LNCaP clone FGC (cell line): ENCODE results near the gene ZNFX1.
A peak's percentile ranks its signal among the peaks of the same experiment; 100 is the strongest.
"Not testable (repeated sequence)": the region's sequence is repeated elsewhere in the genome, so short reads cannot be mapped to it uniquely, and the experiment has no call there.

ENCODE experiments used
- DNase-seq: peaks from one replicate; pipeline ENCODE4 v3.0.0-alpha.2; 2011; ENCODE audit warnings: low read depth
- H3K4me3 ChIP-seq: 2 replicates; pipeline ENCODE4 v1.5.1; 2011; ENCODE audit warnings: mild to moderate bottlenecking, low read depth, low read length, control low read depth
- CTCF ChIP-seq: IDR thresholded peaks from 2 replicates; pipeline ENCODE4 v1.5.1; 2012; ENCODE audit warnings: mild to moderate bottlenecking; ENCODE audit not compliant: control insufficient read depth, insufficient read depth; ENCODE audit errors: extremely low read depth

ZNFX1 gene

GRCh38 chr20:49214571-49214970 is 63.3 kb downstream of the ZNFX1 start:
- TF ChIP-seq CTCF, result no peak
- no peak overlapping the region for H3K4me3 ChIP-seq
- DNase-seq, result no peak

DNA sequence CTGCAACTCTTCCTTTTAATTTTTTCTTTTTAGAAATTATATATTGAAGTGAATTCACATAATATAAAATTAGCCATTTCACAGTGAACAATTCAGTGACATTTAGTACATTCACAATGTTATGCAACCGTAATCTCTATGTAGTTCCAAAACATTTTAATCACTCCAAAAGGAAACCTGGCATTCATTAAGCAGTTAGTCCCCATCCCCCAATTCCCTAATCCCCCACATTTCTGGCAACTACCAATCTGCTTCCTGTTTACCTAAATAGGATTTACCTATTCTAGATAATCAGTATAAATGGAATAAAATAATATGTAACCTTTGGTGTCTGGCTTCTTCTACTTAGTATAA is 67.1 kb downstream of the ZNFX1 start:
- H3K4me3 ChIP-seq, result no peak overlapping the region
- DNase-seq, result no peak
- TF ChIP-seq CTCF, result no peak

- no peak overlapping the region for H3K4me3 ChIP-seq
- TF ChIP-seq CTCF, result no peak
- peak; percentile 54 for DNase-seq
Measured at GRCh38 chr20:49210101-49210756, 67.6 kb downstream of the ZNFX1 start.

GRCh38 chr20:49207076-49207475 is 70.8 kb downstream of the ZNFX1 start:
- no peak for TF ChIP-seq CTCF
- no peak overlapping the region for H3K4me3 ChIP-seq
- no peak for DNase-seq

- no peak for TF ChIP-seq CTCF
- DNase-seq, result no peak
- H3K4me3 ChIP-seq, result no peak overlapping the region
Measured at GRCh38 chr20:49203746-49204145, 74.1 kb downstream of the ZNFX1 start.

GRCh38 chr20:49203011-49203410 is 74.8 kb downstream of the ZNFX1 start:
- TF ChIP-seq CTCF, result no peak
- H3K4me3 ChIP-seq, result no peak overlapping the region
- no peak for DNase-seq

- no peak for TF ChIP-seq CTCF
- DNase-seq, result no peak
- no peak overlapping the region for H3K4me3 ChIP-seq
Measured at GRCh38 chr20:49199729-49200293, 78.0 kb downstream of the ZNFX1 start.

GRCh38 chr20:49192944-49193518 is 84.8 kb downstream of the ZNFX1 start:
- H3K4me3 ChIP-seq, DNase-seq: not testable (repeated sequence)
